Gastrocnemius medialis (tissue), 4 donors: ENCODE measurements around the gene DCHS1.

Experiments
- POLR2A ChIP-seq, 2 donors: fragments of 450-650 bp; IDR thresholded peaks; one replicate each; pipeline ENCODE4 v1.6.1; 2017; ENCODE audit warnings: antibody characterized with exemption in 2 of 2, mild to moderate bottlenecking in 2 of 2, moderate library complexity in 2 of 2
- TF ChIP-seq, protein P1 (sequence below), 5 experiments: fragments of 450-650 bp in 3 of 5; fragments of 200-600 bp in 2 of 5; sonication (generic) in 2 of 5; IDR thresholded peaks in 4 of 5; conservative IDR thresholded peaks in 1 of 5; 1 replicate in 4 of 5; 2 replicates in 1 of 5; pipeline ENCODE4 v1.5.1; 2016 to 2019; ENCODE audit warnings: antibody characterized with exemption in 5 of 5, mild to moderate bottlenecking in 3 of 5, moderate library complexity in 3 of 5

DNA sequence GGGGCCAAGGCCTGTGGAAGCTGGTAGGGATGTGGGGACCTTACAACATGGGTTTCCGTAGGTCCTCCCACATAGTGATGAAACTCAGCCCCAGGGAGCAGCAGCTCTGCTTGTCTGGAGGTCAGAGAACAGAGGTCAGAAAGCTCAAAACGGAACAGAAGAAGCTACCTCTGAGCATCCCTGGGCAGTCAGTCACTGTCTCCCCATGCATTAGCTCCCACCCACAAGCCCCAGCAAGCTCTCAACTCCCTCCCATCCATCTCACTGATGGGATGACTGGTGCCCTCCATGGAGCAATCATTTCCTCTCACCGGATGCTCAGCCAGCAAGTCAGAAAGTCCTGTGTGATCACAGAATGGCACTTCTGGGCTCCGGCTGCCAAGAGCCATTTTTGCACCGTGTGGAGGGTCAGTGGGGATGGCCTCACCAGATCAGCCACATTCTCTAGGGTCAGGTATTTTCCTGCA lies 38.3 kb downstream of the DCHS1 start:
- TF ChIP-seq, protein P1, sequence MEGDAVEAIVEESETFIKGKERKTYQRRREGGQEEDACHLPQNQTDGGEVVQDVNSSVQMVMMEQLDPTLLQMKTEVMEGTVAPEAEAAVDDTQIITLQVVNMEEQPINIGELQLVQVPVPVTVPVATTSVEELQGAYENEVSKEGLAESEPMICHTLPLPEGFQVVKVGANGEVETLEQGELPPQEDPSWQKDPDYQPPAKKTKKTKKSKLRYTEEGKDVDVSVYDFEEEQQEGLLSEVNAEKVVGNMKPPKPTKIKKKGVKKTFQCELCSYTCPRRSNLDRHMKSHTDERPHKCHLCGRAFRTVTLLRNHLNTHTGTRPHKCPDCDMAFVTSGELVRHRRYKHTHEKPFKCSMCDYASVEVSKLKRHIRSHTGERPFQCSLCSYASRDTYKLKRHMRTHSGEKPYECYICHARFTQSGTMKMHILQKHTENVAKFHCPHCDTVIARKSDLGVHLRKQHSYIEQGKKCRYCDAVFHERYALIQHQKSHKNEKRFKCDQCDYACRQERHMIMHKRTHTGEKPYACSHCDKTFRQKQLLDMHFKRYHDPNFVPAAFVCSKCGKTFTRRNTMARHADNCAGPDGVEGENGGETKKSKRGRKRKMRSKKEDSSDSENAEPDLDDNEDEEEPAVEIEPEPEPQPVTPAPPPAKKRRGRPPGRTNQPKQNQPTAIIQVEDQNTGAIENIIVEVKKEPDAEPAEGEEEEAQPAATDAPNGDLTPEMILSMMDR (IDR thresholded peaks at IDR 0.05 in 4 of 5, conservative IDR thresholded peaks at IDR 0.05 in 1 of 5) = no peak
- TF ChIP-seq POLR2A (IDR thresholded peaks at IDR 0.05) = no peak
